Measurements from ENCODE around the gene SRGAP1.

SRGAP1 gene

DNA sequence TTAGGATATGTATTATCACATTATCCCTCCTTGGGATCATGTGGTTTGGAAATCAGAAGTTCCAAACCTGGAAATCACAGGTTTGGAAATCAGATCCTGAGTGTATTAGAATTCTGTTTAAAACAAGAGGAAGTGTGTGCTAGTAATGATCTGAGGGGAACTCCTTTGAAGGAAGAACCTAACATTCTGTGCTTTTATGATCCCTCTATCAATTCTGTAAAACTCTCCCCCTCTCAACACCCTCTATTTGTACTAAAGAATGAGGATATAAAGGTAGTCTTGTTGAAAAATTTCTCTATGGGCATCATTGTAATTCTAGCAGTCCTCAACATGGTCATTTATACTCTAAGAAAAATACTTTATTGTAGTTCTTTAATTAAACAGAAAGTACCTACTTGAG lies 97.4 kb downstream of the SRGAP1 start:
- no peak for DNase-seq

DNA sequence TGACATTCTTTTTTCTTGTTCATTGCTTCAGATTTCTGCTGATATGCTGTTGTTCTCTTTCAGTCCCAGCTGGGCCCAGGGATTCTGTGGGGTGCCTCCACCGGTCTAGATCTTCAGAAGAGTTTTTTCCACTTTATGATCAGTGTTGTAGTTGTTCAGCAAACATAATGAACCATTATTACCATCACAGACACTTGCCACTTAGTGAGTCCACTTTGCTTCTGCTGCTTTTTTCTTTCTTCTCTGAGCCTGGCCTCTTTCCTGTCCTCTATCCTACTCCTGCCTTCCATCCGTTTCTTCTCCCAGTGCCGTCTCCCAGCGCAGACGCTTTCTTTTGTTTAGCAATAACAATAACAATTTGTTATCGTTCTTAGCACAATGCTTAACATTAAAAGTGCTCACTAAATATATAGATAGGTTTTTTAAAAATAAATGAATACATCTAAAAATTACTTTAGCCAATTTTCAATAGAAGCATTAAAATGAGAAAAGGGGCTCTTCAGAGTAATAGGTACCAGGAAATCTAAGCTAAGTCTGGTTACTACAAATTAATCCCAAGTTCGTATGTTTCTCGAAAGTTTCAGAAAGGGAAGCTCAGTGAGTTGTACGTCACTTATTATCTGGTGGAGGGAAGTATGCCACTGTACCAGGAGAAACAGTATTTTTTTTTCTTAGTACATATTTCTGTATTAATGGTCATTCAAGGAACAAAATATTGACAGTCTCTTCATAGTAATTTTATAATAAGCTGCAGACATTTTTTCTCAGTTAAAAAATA lies 98.2 kb downstream of the SRGAP1 start:
- no peak for DNase-seq

DNA sequence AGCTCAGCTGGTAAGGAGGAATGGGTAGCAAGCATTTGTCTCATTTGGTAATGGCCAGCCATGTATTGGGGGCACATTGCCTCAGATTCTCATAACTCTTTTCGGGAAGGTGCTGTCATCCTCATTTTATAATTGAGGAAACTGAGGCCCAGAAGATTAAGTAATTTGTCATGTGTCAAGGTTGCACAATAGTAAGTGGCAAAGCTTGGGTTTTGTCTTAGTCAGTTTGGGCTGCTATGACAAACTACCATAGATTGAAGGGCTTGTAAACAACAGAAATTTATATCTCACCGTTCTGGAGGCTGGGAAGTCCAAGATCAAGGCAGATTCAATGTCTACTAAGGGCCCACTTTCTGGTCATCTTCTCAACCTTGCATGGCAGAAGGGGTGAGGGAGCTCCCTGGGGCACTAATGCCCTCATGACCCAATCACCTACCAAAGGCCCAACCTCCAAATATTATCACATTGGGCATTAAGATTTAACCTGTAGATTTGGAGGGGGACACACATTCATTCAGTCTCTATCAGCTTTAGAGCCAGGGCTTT lies 99.6 kb downstream of the SRGAP1 start:
- DNase-seq: no peak

DNA sequence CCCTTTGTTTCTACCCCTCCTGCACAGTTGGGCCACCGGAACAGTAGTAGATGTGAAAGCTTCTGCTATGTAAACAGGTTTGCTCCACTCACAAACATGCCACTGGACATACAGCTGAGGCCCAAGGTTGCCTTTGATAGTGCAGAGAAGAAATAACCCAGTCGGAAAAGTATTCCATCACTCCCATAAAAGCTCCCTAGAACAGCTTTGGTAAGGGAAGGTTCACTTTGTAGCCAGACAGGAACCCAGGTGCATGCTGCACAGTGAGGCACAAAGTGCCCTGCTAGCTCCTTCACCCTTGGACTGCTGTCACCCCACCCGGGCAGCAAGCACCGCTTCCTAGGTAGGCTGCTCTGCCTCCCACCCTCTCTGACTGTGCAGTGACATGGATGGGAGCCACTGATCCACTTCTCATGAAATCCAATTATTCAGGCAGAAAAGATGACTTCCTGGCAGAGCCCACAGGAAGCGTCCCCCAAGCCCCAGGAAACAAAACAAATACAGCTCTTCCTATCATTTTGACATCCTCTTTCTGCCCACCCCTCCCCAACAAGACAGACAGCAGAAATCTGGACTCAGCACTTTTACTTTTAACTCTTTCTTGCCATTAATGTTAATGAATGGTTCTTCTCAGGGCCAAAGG lies 100.2 kb downstream of the SRGAP1 start:
- DNase-seq: no peak

DNA sequence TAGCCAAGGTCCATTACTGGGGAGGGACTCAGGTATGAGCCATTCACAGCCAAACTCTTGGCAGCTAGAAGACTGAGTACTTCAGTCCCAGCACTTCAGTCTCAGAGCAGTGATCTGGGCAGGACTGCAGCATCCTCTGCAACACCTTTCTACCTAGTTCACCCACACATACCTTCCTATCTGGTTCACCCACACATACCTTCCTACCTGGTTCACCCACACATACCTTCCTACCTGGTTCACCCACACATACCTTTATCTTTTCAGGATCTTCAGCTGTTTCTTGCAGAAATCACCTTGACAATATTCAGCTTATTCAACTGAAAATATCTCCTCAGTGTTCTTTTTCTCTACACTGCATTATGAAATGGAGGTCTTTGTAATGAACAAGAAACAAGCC lies 101.3 kb downstream of the SRGAP1 start:
- no peak for DNase-seq

DNA sequence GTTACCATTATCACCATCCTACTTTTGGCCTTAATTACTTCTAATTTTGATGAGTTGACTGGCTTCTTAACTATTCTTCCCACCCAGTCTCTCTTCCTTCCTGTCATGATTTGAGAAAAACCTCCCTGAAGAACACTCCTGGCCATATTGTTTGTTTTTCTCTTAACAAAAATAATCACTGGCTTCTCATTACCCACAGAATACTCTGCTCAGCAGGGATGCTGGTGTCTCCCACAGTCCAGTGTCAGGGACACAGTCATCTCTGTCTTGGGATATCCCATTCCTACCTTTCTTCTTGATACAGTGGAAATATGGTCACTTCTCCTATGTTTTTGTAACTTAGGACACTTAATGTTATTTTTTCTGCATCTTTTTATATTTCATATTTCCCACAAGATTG lies 103.7 kb downstream of the SRGAP1 start:
- DNase-seq: no peak

DNA sequence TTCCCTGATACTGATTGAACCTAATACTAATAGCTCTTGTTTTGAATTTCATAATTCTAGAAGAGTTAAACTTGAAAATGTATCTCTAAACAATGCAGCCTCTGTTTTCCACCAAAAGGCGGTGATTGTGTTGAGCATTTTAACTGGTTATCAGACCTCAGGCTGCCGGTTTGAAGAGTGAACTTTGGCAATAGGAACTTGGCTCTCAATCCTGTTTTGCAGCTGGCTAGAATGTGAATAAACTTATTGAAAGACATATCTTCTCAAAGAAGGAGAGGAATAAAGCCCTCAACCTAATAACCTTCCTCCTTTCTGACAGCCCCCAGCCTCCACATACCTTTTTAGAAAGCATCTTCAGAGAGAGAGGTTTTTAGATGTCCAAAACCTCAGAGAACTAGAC lies 105.4 kb downstream of the SRGAP1 start:
- no peak for DNase-seq

DNA sequence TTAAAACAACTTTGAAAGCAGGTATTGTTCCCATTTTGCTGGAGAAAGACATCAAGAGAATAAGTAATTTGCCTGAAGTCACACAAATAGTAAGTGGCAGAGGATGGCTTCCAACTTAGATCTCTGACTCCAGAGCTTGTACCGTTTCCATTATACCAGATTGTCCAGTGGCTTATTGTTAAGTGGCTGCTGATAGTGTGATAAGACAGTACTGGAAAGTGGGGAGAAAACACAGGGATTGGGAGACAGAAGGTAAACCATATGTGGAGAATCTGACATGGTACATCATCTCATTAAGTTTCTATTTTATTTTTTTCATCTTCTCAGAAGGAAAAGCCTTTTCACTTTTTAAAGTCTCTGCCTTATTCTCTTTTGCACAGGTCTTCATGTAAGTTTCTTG lies 108.5 kb downstream of the SRGAP1 start:
- no peak for DNase-seq

DNA sequence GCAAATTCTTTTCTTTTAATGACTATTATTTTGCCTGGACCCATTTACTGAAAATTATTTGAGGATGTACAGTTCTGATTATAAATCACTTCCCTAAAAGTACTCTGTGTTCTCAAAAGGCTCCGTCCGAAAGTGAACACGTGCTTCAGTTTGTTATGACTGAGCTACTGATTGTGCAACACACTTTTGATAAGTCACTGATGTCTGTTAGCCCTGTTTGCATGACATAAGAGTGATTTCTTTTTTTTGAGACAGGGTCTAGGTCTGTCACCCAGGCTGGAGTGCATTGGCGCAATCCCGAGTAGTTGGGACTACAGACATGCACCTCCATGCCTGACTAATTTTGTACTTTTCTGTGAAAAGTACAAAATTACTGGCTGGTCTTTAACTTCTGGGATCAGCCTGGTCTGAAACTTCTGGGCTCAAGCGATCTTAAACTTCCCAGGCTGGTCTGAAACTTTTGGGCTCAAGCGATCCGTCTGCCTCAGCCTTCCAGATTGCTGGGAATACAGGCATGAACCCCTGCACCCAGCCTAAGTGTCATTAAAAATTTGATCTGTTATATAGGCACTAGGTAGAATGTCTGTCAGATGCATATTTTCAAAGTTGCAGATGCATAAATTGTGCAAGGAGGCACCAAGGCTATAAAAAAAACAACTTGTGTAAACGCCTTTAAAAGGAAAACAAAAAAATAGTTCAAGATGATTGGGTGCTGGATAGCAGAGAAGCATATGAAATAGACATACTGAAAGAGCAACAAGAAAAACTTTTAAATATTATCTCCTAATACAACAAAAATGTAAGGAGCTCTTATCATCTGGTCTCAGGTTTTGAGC lies 111.5 kb downstream of the SRGAP1 start:
- DNase-seq: no peak

DNA sequence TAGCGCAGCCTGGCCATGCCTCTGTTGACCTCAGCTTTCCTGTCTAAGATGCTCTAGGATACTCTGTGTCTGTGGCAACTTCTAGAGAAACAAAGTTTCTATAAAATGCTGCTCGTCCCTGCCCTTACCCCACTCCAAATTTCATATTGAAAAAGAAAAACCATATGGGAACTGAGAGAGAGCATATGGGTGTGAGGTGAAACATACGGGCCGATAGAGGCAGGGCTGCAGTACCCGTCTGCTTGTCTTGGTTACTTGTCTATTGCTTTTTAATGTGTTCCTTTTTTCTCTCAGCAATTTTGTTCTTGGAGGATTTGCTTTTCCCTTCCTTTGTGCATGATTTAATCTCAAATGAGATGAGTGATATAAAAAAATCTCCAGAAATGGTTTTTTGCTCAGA lies 113.0 kb downstream of the SRGAP1 start:
- DNase-seq: no peak

DNA sequence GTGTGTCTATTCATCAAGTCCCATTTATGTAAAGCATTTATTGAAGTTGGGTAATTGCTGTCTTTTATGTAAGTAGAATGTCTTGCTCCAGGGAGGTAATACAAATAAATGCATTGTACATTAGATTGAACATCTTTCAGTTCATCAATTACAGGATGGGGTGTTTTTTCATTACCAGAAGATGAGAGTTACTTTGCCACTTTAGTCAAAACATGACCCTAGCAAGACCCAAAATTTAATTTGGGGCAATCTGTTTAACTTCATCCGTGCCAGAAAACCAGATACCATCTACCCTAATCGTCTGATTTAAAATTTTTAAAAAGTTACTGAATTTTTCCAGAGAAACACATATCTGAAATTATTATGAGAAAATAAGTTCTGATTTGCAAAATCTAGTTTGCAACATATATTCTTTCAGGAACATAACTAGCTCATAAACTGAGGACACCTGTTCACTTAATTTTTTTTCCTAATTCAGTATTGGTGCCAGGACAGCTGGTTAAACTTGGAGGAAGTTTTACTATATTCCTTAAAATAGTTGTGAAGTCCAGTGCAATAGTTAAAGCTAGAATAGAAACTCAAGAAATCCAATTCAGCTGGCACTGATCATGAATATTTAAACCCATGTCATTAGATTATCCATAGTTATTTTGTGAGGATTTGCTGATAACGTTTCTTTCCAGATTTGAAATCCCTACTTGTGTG lies 114.5 kb downstream of the SRGAP1 start:
- no peak for DNase-seq

DNA sequence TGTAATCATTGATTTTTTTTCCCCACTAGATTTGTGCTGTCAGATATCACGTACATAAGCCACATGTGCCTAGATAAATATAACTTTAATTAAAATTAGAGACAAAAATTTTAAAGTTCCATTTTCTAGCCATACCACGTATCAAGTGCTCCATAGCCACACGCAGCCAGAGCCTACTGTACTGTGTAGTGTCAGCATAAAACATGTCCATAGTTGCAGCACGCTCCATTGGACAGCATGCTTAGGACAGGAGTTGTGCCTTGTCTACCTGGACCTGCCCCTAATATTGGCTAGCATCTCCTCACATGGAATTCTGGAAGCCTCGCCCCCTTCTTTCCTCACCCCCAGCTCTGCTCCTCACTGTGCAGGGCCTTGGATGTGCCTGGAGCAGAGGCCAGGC lies 116.5 kb downstream of the SRGAP1 start:
- DNase-seq: no peak

DNA sequence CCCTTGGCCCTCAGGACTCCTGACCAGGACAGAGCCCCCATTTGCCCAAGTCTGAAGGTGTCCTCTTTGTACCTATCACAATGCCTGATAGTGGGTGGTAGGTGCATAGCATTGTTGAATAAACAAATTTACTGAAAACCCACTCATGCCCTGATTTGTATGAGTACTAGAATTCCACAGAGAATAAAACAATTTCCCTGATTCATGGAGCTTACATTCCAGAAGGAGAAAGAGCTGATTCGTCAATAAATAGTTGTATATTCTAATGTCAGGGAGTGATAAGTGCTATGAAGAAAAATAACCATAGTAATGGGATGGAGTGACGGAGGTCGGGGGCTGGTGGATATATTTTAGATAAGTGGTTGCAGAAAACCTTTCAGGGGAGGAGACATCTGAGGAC lies 117.0 kb downstream of the SRGAP1 start:
- no peak for DNase-seq

DNA sequence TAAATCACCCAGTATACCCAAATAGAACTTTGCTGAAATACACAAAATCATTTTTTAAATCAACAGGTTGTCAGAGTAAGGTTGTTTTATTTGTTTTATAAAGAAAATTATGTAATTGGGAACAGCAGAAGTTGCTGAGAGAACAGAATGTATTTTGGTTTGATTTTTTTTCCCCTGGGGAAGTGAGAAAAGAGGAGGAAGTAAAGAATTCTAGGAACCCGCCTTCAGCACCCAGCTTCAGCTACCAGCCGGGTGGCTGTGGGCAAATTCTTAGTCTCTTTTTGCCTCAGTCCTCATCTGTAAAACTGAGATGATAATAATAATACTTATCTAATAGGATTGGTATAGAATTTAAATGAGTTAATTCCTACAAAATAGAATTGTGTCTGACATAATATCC lies 119.4 kb downstream of the SRGAP1 start:
- no peak for DNase-seq

DNA sequence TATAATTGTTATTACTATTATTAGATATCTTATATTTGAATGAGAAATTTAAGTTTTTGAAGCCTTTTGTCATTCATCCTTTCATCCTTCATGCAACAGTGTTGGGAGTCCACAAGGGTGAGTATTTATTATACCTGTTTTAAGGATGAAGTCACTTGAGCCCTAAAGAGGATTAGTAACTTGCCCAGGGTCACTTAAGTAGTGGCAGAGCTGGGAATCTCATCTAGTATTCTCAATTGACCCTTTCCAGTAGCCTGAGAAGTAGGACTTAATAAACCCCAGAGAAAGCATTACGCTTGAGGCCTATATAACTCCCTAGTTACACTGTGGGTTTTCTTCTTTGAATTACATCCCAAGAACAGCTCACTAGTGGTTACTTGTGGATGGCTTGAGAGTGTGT lies 119.8 kb downstream of the SRGAP1 start:
- no peak for DNase-seq

DNA sequence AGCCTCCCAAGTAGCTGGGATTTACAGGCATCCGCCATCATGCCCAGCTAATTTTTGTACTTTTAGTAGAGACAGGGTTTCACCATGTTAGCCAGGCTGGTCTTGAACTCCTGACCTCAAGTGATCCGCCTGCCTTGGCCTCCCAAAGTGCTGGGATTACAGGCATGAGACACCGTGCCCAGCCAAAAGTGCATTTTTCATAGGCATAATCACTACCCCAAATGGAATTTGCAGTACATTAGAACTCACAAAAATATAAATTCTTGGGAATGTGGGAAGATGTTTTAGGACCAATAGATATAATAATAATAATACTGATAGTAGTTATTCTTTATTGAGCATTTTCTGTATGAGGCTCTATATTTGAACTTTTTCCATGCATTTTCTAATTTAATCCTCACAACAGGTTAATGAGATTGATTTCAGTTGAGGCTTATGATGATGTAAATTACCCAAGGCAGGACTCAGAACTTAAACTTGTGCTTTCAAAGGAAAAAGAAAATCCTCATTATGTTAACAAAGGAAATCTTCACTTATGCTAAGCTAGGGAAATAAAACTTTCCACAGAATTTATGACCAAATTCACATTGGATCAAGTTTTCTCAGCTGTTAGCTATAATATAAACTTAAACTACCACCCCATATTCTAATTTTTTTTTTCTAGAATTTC lies 121.6 kb downstream of the SRGAP1 start:
- no peak for DNase-seq

DNA sequence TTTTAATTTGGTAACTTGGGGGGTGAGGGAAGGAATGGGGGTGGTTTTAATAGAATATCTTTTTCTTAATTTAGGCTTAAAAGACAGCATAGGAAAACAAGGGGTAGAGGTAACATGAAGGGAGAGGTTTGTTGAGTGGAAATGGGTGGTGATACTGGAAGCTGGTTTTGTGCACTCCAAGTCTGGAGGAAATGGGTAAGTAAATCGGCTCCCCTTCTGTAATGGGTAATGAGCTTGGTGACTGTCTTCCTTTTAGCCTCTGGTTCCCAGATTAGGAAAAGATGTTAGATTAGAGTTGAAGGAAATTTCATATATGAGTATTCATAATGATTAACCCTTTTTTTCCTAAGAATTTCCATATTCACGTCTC lies 122.1 kb downstream of the SRGAP1 start:
- DNase-seq: no peak

DNA sequence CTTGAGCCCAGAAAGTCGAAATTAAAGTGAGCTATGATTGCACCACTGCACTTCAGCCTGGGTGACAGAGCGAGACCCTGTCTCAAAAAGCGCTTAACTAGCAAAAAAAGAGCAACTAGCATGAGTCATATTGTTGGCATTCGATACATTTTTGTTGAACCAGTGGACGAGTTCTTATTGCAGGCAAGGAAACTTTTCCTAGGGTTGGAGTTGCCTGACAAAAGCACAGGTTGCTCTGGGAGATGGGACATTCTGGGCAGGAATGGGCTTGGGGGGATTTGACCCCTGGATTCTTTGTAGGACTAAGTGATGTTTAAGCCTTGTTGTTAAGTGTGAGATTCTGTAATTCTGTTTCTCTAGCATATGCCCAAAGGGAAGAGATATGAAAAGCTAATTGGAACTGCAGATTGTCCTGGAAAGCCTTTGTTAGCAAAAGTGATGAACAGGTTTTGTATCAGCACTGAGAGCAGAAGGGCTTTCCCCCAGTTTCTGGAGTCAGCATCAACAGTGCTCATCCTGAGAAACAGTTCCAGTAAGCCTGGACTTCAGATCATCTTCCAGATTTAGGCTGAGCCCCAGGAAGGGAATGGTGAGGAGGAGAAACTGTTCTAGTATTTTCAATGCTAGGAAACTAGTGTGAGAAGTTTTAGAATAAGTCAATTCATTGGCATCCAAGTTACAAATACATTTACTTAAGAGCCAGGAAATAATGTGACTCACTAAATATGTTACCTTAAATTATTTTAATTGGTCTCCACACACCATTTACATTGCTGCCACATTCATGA lies 123.1 kb downstream of the SRGAP1 start:
- DNase-seq: no peak

DNA sequence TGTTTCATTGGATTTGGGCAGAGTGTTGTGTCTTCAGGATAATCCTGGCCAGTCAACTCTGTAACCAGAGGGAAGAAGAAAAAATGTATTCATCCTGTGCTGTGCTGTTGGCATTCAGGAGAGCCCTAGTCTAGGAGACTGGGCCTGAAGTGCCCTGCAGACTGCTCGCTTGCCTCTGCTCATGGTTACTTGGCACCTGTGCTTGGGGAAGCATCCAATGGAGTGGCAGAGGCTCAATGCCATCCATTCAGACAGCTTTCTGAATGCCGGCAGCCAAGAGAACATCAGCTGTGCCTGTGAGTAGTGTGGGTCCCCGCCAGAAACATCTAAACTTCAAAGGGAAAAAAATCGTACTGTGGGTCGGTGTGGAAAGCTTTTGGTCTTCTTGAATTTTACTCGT lies 124.2 kb downstream of the SRGAP1 start:
- DNase-seq: no peak

DNA sequence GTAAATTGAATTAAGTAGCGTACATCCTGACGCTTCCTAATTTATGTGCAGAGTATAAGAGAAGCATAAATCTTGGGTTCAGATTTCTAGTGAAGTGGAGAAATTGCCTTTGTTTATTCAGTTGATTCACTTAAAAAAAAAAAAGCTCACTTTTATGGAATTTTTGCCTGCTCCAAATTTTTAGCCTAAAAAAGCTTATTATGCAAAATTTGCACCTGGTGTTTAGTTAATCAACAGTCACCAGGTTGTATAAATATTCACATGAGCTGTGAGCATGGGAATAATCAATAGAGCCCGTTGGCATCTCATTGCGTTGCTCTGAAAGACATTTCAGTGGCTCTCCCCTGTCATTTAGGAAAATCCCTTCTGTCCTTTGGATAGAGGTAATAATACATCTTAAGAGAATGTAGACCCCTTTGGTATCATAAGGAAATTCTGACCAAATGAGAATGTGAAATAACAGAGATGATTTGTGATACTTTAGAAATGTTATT lies 132.4 kb downstream of the SRGAP1 start:
- DNase-seq: no peak

DNA sequence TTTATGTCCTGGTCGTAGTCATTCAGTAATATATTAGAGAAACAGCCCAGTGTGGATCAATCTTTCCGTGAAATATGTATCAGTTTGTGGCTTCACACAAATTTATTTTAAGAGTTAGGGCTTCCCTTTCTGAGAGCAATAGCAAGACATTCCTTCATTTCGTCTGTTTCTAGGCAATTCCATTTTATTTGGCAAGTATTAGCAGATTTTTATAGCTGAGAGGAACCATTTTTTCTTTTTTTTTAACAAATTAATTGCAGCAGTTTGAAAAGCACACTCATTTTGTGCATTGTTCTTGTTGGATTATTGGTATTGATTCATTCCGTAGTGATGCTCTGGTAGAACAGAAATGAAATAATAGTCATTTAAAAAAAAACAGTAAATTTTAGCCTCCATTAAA lies 132.9 kb downstream of the SRGAP1 start:
- no peak for DNase-seq

DNA sequence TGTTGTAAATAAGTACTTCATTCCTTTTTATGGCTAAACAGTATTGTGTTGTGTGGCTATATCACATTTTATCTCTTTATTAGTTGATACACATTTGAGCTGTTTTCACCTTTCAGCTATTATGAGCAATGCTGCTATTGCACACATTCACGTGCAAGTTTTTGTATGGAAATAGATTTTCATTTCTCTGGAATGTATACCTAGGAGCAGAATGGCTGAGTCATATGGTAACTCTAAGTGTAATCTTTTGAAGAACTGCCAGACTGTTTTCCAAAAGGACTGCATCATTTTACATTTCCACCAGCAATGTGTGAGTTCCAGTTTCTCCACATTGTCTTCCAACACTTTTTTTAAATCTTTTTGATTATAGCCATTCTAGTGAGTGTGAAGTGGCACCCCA lies 134.0 kb downstream of the SRGAP1 start:
- no peak for DNase-seq

All from stimulated activated CD4-positive, alpha-beta T cell treated with anti-CD3 and anti-CD28 coated beads, Interleukin-12 subunit alpha, Interleukin-12 subunit beta, amount 100 ng/mL, for 4 hours (primary cell).